Activated CD8-positive, alpha-beta memory T cell treated with anti-CD3 and anti-CD28 coated beads, Interleukin-2, amount 50 U/mL, for 24 hours (primary cell): ENCODE measurements around the gene H2BK1.

ENCODE experiments used
- DNase-seq: peaks from one replicate; pipeline ENCODE4 v3.0.0-alpha.2; 2020; ENCODE audit errors: extremely low read depth

H2BK1 gene

GRCh38 chr7:151232091-151232916 is 22.0 kb upstream of the H2BK1 start, which contains the start of gene CHPF2:
TSS of gene CHPF2 (plus strand) at chr7:151232483. CDS start at chr7:151234012, 1,529 bp downstream.
- DNase-seq = peak; percentile 77

DNA sequence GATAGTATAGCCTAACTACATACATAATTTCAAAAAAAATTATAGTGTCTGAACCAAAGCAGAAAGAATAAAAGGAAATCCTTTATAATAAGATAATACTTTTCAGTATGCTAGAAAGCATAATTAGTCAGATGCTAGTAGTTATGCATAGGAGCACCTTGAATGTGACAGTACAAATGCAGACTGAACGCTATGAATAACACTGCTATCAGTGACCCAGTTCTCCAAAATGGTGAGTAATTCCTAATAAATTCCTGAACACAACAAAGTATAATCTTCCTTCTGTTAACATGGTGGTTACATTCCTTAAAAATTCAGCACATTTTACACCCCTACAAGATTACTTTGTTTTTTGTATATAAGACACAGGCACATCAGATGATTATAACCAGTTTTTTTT is 20.8 kb upstream of the H2BK1 start:
- no peak for DNase-seq

DNA sequence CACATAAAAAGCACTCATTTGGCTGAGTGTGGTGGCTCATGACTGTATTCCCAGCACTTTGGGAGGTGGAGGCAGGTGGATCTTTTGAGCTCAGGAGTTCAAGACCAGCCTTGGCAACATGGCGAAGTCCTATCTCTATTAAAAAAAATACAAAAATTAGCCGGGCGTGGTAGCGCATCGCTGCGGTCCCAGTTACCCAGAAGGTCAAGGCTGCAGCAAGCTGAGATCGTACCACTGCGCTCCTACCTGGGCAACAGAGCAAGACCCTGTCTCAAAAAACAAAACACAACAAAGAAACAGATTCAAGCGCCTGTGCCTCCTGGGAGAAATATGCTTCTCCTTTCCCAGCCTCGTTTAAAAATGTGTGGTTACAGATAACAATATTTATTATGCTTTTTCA is 19.0 kb upstream of the H2BK1 start:
- DNase-seq = no peak

GRCh38 chr7:151228024-151228866 is 18.0 kb upstream of the H2BK1 start:
- no peak for DNase-seq

DNA sequence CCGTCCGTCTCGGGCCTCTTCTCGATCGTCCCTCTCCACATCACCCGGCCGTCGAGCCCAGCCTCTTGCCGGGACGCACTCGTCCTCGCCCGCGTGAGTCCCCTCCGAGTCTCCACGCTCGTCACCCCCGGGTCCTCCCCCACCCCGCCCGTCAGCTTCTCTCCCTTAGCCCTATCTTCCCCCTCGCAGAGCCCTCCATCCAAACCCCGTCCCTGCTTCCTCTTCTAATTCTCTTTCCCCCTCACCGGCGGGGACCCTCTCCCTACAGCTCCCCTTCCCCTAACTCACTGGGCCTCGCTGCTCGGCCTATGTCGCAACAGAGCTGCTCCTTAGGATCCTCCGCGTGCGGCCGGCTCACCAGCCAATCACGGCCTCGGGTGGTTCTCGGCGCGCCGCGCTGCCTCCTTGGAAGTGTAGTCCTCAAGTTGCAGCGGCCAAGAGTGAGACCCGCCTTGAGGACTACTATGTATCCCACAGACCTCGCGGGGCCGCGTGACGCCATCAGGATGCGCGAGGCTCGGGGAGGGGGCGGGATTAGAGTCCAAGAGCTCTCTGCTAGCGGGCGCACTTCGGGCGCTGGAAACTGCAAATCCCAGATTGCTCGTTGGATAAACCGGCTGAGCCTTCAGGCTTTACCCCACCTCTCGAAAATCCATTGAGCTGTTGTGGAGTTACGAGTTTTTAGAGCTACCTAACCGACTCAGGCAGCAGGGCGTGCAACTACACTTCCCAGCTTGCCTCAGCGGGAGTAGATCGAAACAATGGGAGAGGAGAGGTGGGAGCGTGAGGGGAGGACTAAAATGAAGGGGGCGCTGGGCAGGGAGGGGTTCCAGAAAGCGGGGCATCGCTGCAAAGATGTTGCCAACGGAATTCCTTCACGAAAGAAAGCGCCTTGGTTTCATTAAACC is 16.8 kb upstream of the H2BK1 start, which contains the start of gene ABCF2:
ABCF2 (minus strand) TSS at position 331 of the 908 bp plus-strand sequence. CDS start 747 bp downstream, outside the sequence.
- peak; percentile 100 for DNase-seq

- DNase-seq = no peak
These were observed 16.2 kb upstream of the H2BK1 start for GRCh38 chr7:151226560-151226874.

DNA sequence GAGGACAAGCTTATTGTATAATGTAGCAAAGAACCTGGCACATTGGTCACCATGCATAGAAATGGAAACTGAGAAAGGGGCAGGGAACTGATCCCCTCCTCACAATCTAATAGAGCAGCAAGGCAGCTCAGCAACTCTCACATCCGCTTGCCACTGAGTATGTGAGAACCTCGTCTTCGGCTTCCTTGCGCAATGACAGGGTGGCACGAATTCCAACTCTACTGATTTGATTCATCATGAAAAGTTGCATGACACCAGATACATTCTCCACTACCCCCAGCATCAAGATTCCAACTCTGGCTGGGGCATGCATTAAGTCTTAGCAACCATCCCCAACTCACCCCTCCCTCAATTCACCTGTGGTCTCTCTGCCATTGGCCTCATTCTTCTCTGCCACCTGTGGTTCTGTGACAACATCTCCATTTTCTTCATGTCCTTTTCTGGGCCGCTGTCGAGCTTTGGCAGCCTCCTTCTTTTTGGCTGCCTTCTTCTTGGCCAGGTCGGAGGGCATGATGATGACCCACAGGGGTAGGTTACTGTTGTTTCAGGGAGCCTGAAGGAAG is 15.7 kb upstream of the H2BK1 start:
- no peak for DNase-seq

DNA sequence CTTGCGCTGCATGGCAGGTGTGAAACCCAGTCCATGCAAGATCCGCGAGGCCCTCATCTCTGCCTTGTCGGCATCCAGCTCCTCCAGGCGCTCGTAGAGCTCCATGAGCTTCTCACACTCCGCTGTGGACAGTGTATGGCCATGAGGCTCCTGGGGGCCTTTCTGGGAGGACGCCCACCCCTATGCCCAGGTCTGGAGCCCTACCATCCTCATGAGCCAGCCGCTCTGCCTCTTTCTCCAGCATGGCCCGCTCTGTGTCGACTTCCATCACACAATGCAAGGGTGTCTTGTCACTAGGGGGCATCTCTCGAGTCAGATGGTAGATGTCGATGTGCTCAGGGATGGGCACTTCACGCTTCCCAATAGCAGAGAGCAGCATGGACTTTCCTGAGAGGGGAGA is 13.4 kb upstream of the H2BK1 start:
- DNase-seq = no peak

- no peak for DNase-seq
These were observed 7.9 kb upstream of the H2BK1 start for GRCh38 chr7:151218170-151218569.

- no peak for DNase-seq
These were observed 5.1 kb upstream of the H2BK1 start for GRCh38 chr7:151215396-151215795.

DNA sequence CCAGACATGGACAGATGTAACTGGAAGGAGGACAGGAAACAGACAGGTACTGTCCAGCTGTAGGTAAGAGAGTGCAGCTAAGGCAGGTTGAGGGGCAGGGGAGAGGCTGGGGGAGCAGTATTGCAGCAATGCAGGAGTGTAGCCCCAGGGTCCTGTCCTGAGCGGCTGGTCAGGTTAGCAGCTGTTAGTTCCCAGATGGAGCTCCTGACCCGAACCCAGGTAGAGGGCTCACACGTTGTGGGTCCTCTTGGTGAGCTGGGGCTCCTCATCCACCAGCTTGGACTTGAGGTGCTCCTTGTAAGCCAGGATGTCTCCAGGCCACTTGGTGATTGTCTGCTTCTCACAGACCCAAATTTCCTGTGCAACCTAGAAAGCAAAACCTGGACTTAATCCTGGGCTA is 3.5 kb upstream of the H2BK1 start:
- DNase-seq = no peak

DNA sequence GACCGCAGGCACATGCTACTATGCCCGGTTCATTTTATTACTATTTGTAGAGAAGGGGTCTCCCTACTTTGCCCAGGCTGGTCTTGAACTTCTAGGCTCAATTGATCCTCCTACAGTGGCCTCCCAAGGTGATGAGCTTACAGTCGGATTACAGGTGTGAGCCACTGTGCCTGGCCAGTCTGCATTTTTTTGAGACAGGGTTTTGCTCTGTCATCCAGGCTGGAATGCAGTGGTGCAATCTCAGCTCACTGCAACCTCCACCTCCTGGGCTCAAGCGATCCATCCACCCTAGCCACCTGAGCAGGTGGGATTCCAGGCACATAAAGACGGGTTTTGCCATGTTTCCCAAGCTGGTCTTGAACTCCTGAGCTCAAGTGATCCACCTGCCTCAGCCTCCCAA is 2.3 kb upstream of the H2BK1 start:
- no peak for DNase-seq

GRCh38 chr7:151211155-151211772 is 976 bp upstream of the H2BK1 start:
- DNase-seq = no peak

GRCh38 chr7:151209588-151209987 is 700 bp downstream of the H2BK1 start:
- DNase-seq = no peak

- no peak for DNase-seq
These were observed 1.9 kb downstream of the H2BK1 start for GRCh38 chr7:151208253-151208862.

DNA sequence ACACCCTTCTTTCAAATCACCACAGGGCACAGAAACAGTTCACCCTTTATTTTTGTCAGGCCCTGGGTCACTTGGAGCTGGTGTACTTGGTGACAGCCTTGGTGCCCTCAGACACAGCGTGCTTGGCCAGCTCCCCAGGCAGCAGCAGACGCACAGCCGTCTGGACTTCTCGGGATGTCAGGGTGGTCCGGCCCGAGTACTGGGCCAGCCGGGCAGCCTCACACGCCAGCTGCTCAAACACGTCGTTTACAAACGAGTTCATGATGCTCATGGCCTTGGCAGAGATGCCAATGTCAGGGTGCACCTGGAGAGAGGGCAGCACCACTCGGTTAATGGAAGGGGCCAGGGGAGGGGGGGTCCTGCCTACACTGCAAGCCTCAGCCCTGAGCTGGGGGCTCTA is 2.5 kb downstream of the H2BK1 start:
- no peak for DNase-seq

DNA sequence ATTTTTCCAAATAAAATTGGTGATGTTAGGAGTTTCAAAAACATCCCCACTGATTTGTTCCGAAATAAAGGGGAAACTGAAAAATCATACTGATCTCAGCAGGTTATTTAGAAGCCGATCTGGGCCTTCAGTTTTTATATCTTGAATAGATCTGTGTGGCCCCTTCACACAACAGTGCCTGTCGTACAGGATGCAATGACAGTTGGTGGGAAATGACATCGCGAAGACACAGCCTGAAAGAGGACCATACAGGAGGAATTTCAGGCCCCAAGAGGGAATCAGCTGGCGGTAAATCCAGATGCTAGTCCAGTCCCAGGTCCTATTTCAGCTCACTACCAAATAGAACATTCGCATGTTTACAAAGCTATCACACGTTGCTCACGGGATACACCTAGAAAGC is 3.0 kb downstream of the H2BK1 start:
- DNase-seq = no peak

DNA sequence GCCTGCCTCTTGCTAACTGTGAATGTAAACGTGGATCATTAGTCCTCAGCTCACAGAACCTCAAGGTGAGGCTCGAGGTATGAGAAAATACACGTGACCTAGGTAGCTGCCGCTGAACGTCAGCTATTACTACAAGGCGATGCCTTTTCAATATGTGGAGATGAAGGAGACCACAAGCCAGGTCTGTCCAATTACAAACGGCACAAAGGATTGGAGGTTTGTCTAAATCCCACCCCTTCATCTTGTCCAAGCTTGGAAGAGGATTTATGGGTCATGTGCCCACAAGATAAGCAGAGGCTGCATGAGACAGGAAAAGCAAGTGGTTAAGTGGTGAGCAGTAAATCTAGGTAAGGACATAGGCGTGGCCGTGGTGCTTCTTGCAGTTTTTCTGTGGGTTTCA is 3.4 kb downstream of the H2BK1 start:
- DNase-seq = no peak

DNA sequence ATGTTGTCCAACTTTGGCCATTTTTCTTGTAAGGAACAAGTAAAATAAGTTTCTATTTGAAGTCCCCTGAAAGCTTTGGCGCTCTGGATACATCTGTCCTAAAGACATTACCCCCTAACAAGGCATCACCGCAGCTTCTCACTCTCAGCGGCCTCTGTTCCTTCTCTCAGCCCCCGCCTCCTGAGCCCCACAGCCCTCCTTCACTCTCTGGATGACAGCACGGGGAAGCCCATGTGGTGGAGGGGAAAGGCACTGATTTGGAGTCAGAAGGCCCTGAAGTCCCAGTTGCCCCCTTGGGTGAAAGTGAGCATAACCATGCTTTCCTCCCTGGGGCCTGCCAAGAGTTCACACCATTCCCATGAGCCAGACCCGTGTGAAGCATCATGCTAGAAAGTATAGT is 4.6 kb downstream of the H2BK1 start:
- no peak for DNase-seq

GRCh38 chr7:151204383-151205032 is 5.8 kb downstream of the H2BK1 start:
- DNase-seq = no peak
